SW480 (cell line): Measurements from ENCODE around the gene NAA16.
"Not testable (repeated sequence)": the region's sequence is repeated elsewhere in the genome, so short reads cannot be mapped to it uniquely, and the experiment has no call there.

Source experiments
- DNase-seq: peaks from one replicate; pipeline ENCODE4 v3.0.0-alpha.2; 2016; ENCODE audit warnings: low spot score

Gene NAA16

GRCh38 chr13:41310963-41311405, at the start of gene NAA16:
Gene NAA16 (plus strand): TSS chr13:41311267. CDS start chr13:41311529, 262 bp downstream.
- peak; percentile 85 for DNase-seq

GRCh38 chr13:41263261-41263971, 47.7 kb upstream of the NAA16 start, which contains the start of gene MTRF1:
Gene MTRF1 (minus strand): TSS chr13:41263576. CDS start chr13:41260907, 2,669 bp downstream.
- peak; percentile 85 for DNase-seq

- no peak for DNase-seq
Measured at GRCh38 chr13:41267106-41267505, 44.0 kb upstream of the NAA16 start.

- no peak for DNase-seq
Measured at GRCh38 chr13:41268764-41269163, 42.3 kb upstream of the NAA16 start.

GRCh38 chr13:41271456-41272285, 39.4 kb upstream of the NAA16 start:
- DNase-seq, result no peak

GRCh38 chr13:41273831-41274441, 37.1 kb upstream of the NAA16 start:
- DNase-seq, result no peak

- DNase-seq, result no peak
Measured at GRCh38 chr13:41274881-41275280, 36.2 kb upstream of the NAA16 start.

GRCh38 chr13:41276824-41277223, 34.2 kb upstream of the NAA16 start:
- DNase-seq, result no peak

GRCh38 chr13:41279156-41279555, 31.9 kb upstream of the NAA16 start:
- DNase-seq, result not testable (repeated sequence)

GRCh38 chr13:41282129-41282571, 28.9 kb upstream of the NAA16 start:
- DNase-seq, result no peak

GRCh38 chr13:41284512-41285288, 26.4 kb upstream of the NAA16 start:
- no peak for DNase-seq

- DNase-seq, result no peak
Measured at GRCh38 chr13:41286370-41286769, 24.7 kb upstream of the NAA16 start.

GRCh38 chr13:41289463-41289881, 21.6 kb upstream of the NAA16 start:
- DNase-seq, result peak; percentile 13

- DNase-seq, result no peak
Measured at GRCh38 chr13:41291246-41291645, 19.8 kb upstream of the NAA16 start.

- DNase-seq, result no peak
Measured at GRCh38 chr13:41293272-41293671, 17.8 kb upstream of the NAA16 start.

- no peak for DNase-seq
Measured at GRCh38 chr13:41294914-41295313, 16.2 kb upstream of the NAA16 start.

GRCh38 chr13:41295973-41296372, 15.1 kb upstream of the NAA16 start:
- DNase-seq, result no peak

- no peak for DNase-seq
Measured at GRCh38 chr13:41296879-41297646, 14.0 kb upstream of the NAA16 start.

GRCh38 chr13:41299316-41300094, 11.6 kb upstream of the NAA16 start:
- DNase-seq, result no peak

- DNase-seq, result no peak
Measured at GRCh38 chr13:41302743-41303142, 8.3 kb upstream of the NAA16 start.
